Naive thymus-derived CD4-positive, alpha-beta T cell (primary cell): ENCODE measurements around the gene KSR2. TPM values are rescaled to one million over a fixed set of nuclear protein-coding genes. Genes with fewer than 3 reads are reported as not detected.

ENCODE experiments used
- ATAC-seq: fragments of 150-1000 bp; cut with Tn5 transposase; 2 replicates; pipeline ENCODE4 v1.10.0; 2021; ENCODE audit warnings: mild to moderate bottlenecking, moderate library complexity
- CTCF ChIA-PET: fragments of 350-600 bp; sonication (Branson Sonifier 250); formaldehyde crosslinking; loops from one replicate; lab custom pipeline; 2021; ENCODE audit warnings: antibody characterized with exemption; lab: Charles Lee
- POLR2A ChIA-PET: fragments of 350-600 bp; sonication (Branson Sonifier 250); formaldehyde crosslinking; loops from one replicate; lab custom pipeline; 2021; ENCODE audit warnings: antibody characterized with exemption, inconsistent platforms; lab: Charles Lee
- DNase-seq, 9 donors: peaks; one replicate each; pipeline versions ENCODE4 v3.0.0 to v3.0.0-alpha.2; 2020 to 2022; ENCODE audit warnings: mixed read lengths in 1 of 9
- H3K27ac ChIP-seq: one replicate; pipeline ENCODE4 v1.7.0; 2013; ENCODE audit warnings: mild to moderate bottlenecking, low read depth, low read length, moderate library complexity
- H3K27me3 ChIP-seq, 2 donors: one replicate each; pipeline ENCODE4 v1.7.0; 2013; ENCODE audit warnings: low read length in 2 of 2, mild to moderate bottlenecking in 2 of 2, moderate library complexity in 2 of 2; ENCODE audit not compliant: control insufficient read depth in 2 of 2, insufficient read depth in 2 of 2
- H3K36me3 ChIP-seq, 3 experiments: 1 replicate in 2 of 3; 2 replicates in 1 of 3; pipeline ENCODE4 v1.7.0; 2013; ENCODE audit warnings: low read length in 3 of 3, mild to moderate bottlenecking in 3 of 3, moderate library complexity in 1 of 3; ENCODE audit not compliant: insufficient read depth in 3 of 3, control insufficient read depth in 2 of 3
- H3K4me1 ChIP-seq, 2 donors: one replicate each; pipeline ENCODE4 v1.7.0; 2013; ENCODE audit warnings: low read length in 2 of 2, mild to moderate bottlenecking in 2 of 2, moderate library complexity in 1 of 2; ENCODE audit not compliant: control insufficient read depth in 2 of 2, insufficient read depth in 2 of 2
- H3K4me3 ChIP-seq: 2 replicates; pipeline ENCODE4 v1.7.0; 2013; ENCODE audit warnings: mild to moderate bottlenecking, low read length
- H3K9me3 ChIP-seq, 3 experiments: 1 replicate in 2 of 3; 2 replicates in 1 of 3; pipeline ENCODE4 v1.7.0; 2013; ENCODE audit warnings: low read length in 3 of 3; ENCODE audit not compliant: control insufficient read depth in 2 of 3
- H3K27ac Mint-ChIP-seq, 9 donors: one replicate each; pipeline ENCODE4 v1.8.0; 2020 to 2022; ENCODE audit warnings: mixed read lengths in 9 of 9, mild to moderate bottlenecking in 8 of 9, moderate library complexity in 5 of 9, inconsistent platforms in 2 of 9
- H3K27me3 Mint-ChIP-seq, 5 donors: one replicate each; pipeline ENCODE4 v1.8.0; 2021 to 2022; ENCODE audit warnings: mixed read lengths in 5 of 5, mild to moderate bottlenecking in 1 of 5
- H3K36me3 Mint-ChIP-seq, 5 donors: one replicate each; pipeline ENCODE4 v1.8.0; 2020 to 2022; ENCODE audit warnings: mixed read lengths in 5 of 5, mild to moderate bottlenecking in 3 of 5, inconsistent platforms in 1 of 5
- H3K4me1 Mint-ChIP-seq, 7 donors: one replicate each; pipeline ENCODE4 v1.8.0; 2020 to 2022; ENCODE audit warnings: mixed read lengths in 7 of 7, mild to moderate bottlenecking in 3 of 7, inconsistent platforms in 1 of 7
- H3K4me3 Mint-ChIP-seq, 10 donors: one replicate each; pipeline ENCODE4 v1.8.0; 2020 to 2022; ENCODE audit warnings: mild to moderate bottlenecking in 10 of 10, mixed read lengths in 10 of 10, moderate library complexity in 6 of 10, inconsistent platforms in 2 of 10
- H3K9me3 Mint-ChIP-seq, 11 donors: one replicate each; pipeline ENCODE4 v1.8.0; 2020 to 2022; ENCODE audit warnings: mixed read lengths in 11 of 11, mild to moderate bottlenecking in 4 of 11, inconsistent platforms in 1 of 11, moderate library complexity in 1 of 11
- intact Hi-C, 2 donors: fragments of 100-400 bp; cut with micrococcal nuclease; formaldehyde crosslinking; loops; one replicate each; pipeline ENCODE4 v1.15.1; 2023
- polyA plus RNA-seq, 2 donors: library from polyadenylated mRNA; unstranded; fragments of 300-500 nt; fragmentation: Illumina TruSeq; gene quantifications; one replicate each; pipeline ENCODE4 v1.2.3, GENCODE V29; 2021
- total RNA-seq, 6 experiments: library from RNA in 5 of 6; stranded (reverse) in 5 of 6; gene quantifications; 1 replicate in 5 of 6; 2 replicates in 1 of 6; pipeline ENCODE4 v1.2.3 and lab custom pipeline; 2021 to 2026

Gene KSR2
- total and polyA plus RNA-seq, 7 experiments from 2014 or later = 0.03 to 0.07 TPM; not detected in 5

DNA sequence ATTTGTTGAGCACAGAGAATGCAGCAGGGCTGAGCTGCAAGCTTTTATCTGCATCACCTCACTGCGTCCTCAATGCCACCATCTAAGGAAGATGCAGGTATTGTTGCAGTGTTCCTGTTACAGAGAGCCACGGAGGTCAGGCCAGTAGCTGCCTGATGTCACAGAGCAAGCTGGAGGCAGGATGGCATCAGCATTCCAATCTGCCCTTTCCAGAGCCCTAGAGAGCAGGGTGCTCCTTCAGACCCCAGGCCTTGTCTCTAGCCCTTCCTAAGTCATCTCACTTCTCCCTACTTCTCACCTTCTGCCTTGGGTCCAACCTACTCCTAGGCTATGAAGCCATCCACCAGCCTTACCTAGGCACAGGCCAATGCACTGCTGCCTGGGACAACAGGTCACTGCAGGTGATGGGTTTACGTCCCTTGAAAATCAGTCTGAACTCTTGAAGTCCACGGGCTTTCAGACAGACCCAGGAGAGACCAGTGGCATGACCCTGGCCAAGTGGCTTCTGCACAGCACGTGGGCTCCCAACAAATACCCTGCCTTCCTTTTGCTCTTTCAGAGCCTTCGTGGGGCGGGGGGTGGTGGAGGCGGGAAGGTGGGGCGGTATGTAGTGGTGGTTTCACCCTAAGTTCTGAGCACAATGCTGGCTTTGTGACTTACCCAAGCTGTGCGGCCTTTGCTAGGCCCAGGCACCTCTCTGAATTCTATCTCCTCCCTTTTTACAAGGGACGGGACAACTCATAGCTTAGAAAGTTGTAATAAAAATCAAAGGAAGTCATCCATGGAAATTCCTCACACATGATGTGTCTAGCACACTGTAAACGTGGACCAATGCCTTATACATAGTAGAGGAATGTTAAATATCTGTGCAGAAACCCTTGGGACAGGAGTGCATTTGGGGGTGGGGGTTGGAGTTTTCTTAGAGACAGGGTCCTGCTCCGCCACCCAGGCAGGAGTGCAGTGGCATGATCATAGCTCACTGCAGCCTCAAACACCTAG is 136.0 kb downstream of the KSR2 start:
- CTCF ChIA-PET = interaction anchor here (0.8 kb wide), 1 partner anchor 620 kb away, joined by 3 read pairs; no protein-coding TSS in a partner anchor
- H3K27ac Mint-ChIP-seq = no peak overlapping the region
- intact Hi-C loops = loop anchor here (10.0 kb wide), 2 partner anchors 248 to 808 kb away; no protein-coding TSS in a partner anchor

DNA sequence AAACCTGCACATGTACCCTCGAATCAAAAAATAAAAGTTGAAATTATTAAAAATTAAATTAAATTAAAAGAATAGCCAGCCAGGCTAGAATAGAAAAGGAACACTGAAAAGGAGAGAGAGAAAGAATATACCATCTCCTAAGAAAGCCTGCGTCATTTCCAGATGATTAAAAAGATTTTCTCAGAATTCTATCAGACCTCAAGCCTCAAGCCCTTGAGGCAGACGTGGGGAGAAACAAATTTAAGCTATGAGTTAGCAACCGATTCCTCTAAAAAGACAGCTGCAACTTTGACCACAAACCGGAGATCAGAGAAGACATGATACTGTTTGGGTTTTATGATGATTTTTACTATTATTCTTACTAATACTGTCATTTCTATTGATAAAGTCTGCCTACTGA is 138.3 kb downstream of the KSR2 start:
- Mint-ChIP-seq H3K36me3 (peaks cover 0 to 6% (median 0%) of the 10 kb centered on the region in 5 donors), H3K4me1 (peaks cover 0 to 3% (median 0%) of the 10 kb centered on the region in 7 donors), H3K9me3 (peaks cover 4 to 29% (median 11%) of the 10 kb centered on the region in 11 donors), H3K4me3 (no peak overlapping the region), H3K27ac (no peak overlapping the region), H3K27me3 (peaks cover 0 to 9% (median 5%) of the 10 kb centered on the region in 5 donors)
- ATAC-seq (no peak), DNase-seq (no peak)
- Histone ChIP-seq H3K27me3 (no peaks in the 10 kb centered on the region), H3K27ac (no peak overlapping the region), H3K36me3 (no peaks in the 10 kb centered on the region), H3K4me1 (no peaks in the 10 kb centered on the region), H3K4me3 (no peak overlapping the region), H3K9me3 (peaks cover 0 to 13% (median 0%) of the 10 kb centered on the region in 3 experiments)
- intact Hi-C loops = loop anchor here (10.0 kb wide), 2 partner anchors 246 to 806 kb away; no protein-coding TSS in a partner anchor
- ChIA-PET POLR2A (no interaction called here), CTCF (interaction anchor here (0.7 kb wide), 1 partner anchor 14 kb away, joined by 3 read pairs; no protein-coding TSS in a partner anchor)

More for the DNA sequence above, 136.0 kb downstream of the KSR2 start:
- no peak for DNase-seq
- peaks cover 0 to 8% (median 7%) of the 10 kb centered on the region in 7 donors for H3K4me1 Mint-ChIP-seq
- H3K36me3 Mint-ChIP-seq = peaks cover 0 to 6% (median 0%) of the 10 kb centered on the region in 5 donors
- POLR2A ChIA-PET = no interaction called here
- H3K4me1 ChIP-seq = peaks cover 0 to 4% of the 10 kb centered on the region in 2 donors
- no peak for ATAC-seq
- peaks cover 4 to 21% (median 11%) of the 10 kb centered on the region in 11 donors for H3K9me3 Mint-ChIP-seq
- H3K27me3 Mint-ChIP-seq = peaks cover 5 to 14% (median 11%) of the 10 kb centered on the region in 5 donors
- no peaks in the 10 kb centered on the region for H3K27me3 ChIP-seq
- H3K4me3 ChIP-seq = no peak overlapping the region
- peaks cover 0 to 13% (median 0%) of the 10 kb centered on the region in 3 experiments for H3K9me3 ChIP-seq
- H3K36me3 ChIP-seq = no peaks in the 10 kb centered on the region
- H3K27ac ChIP-seq = no peak overlapping the region
- H3K4me3 Mint-ChIP-seq = no peak overlapping the region

DNA sequence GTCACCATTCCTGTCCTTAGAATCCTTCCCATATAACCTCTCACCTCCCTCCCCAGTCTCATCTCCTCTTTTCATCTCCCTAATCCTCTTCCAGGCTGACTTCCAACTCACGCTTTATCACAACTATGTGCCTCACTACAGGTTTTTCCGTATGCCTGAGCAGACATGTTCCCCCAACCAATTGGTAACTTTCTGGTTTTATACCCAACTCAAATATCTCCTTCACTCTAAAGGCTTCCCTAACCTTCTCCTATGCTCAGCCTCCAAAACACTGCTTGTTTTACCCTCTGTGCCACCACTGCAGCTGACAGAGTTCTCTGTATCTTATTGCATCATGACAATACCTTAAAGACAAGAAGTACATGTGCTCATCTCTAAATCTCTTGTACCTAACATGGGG is 139.7 kb downstream of the KSR2 start:
- Histone ChIP-seq H3K36me3 (no peaks in the 10 kb centered on the region), H3K4me3 (no peak overlapping the region), H3K27ac (no peak overlapping the region), H3K4me1 (no peaks in the 10 kb centered on the region), H3K9me3 (peaks cover 0 to 13% (median 0%) of the 10 kb centered on the region in 3 experiments), H3K27me3 (no peaks in the 10 kb centered on the region)
- Mint-ChIP-seq H3K27ac (no peak overlapping the region), H3K27me3 (peaks cover 0 to 15% (median 5%) of the 10 kb centered on the region in 5 donors), H3K4me3 (no peak overlapping the region), H3K9me3 (peaks cover 5 to 29% (median 11%) of the 10 kb centered on the region in 11 donors), H3K36me3 (peaks cover 0 to 6% (median 0%) of the 10 kb centered on the region in 5 donors), H3K4me1 (peaks cover 0 to 3% (median 0%) of the 10 kb centered on the region in 7 donors)
- DNase-seq = no peak
- no peak for ATAC-seq
- POLR2A ChIA-PET = no interaction called here
- CTCF ChIA-PET = no interaction called here
- intact Hi-C loops = no loop called here

DNA sequence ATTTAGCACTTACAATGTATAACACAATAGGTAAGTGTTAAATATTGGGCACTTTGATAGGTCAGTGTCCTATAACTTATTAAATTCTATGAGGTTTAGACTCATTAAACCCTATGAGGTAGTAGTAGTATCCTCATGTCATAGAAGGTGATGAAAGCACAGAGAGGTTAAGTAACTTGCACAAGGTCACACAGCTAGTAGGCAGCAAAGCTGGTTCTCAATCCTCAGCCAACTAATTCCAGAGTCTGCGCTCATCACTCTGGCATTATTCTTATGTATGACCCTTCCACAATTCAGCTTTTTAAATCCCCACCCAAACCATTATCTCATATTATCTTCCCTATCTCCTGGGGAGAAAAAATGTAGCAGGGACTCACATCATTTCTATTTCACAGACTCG is 141.1 kb downstream of the KSR2 start:
- peaks cover 5 to 31% (median 12%) of the 10 kb centered on the region in 11 donors for H3K9me3 Mint-ChIP-seq
- POLR2A ChIA-PET = no interaction called here
- peaks cover 0 to 3% (median 0%) of the 10 kb centered on the region in 7 donors for H3K4me1 Mint-ChIP-seq
- peaks cover 0 to 13% (median 0%) of the 10 kb centered on the region in 5 donors for H3K36me3 Mint-ChIP-seq
- no peak overlapping the region for H3K27ac Mint-ChIP-seq
- H3K27me3 Mint-ChIP-seq = peaks cover 0 to 17% (median 10%) of the 10 kb centered on the region in 5 donors
- H3K36me3 ChIP-seq = no peaks in the 10 kb centered on the region
- intact Hi-C loops = no loop called here
- no peak for DNase-seq
- no peak overlapping the region for H3K4me3 ChIP-seq
- no peak for ATAC-seq
- H3K4me1 ChIP-seq = no peaks in the 10 kb centered on the region
- peaks cover 0 to 13% (median 0%) of the 10 kb centered on the region in 3 experiments for H3K9me3 ChIP-seq
- CTCF ChIA-PET = no interaction called here
- H3K4me3 Mint-ChIP-seq = no peak overlapping the region
- H3K27ac ChIP-seq = no peak overlapping the region
- no peaks in the 10 kb centered on the region for H3K27me3 ChIP-seq

DNA sequence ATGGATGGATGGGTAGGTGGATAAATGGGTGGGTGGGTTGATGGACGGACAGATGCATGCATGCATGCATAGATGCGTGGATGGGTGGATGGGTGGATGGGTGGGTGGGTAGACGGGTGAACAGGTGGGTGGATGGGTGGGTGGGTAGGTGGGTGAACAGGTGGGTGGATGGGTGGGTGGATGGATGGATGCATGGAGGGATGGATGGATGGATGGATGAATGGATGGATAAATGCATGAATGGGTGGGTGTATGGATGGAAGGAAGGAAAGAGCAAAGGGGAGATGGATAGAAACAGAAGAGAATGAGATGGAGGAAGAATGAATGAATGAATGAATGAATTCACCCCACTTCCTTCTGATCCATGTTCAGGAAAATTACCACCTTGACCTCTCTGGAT is 143.0 kb downstream of the KSR2 start:
- H3K4me1 Mint-ChIP-seq = no peaks in the 10 kb centered on the region
- intact Hi-C loops = no loop called here
- H3K27ac Mint-ChIP-seq = no peak overlapping the region
- Histone ChIP-seq H3K4me1 (no peaks in the 10 kb centered on the region), H3K27ac (no peak overlapping the region), H3K27me3 (no peaks in the 10 kb centered on the region), H3K4me3 (no peak overlapping the region), H3K36me3 (no peaks in the 10 kb centered on the region), H3K9me3 (peaks cover 0 to 13% (median 0%) of the 10 kb centered on the region in 3 experiments)
- DNase-seq (no peak), ATAC-seq (no peak)
- ChIA-PET CTCF (interaction anchor here (1.3 kb wide), 1 partner anchor 12 kb away, joined by 9 read pairs; no protein-coding TSS in a partner anchor), POLR2A (no interaction called here)
- peaks cover 6 to 29% (median 10%) of the 10 kb centered on the region in 11 donors for H3K9me3 Mint-ChIP-seq
- no peak overlapping the region for H3K4me3 Mint-ChIP-seq
- peaks cover 0 to 30% (median 15%) of the 10 kb centered on the region in 5 donors for H3K27me3 Mint-ChIP-seq
- H3K36me3 Mint-ChIP-seq = peaks cover 0 to 13% (median 0%) of the 10 kb centered on the region in 5 donors

DNA sequence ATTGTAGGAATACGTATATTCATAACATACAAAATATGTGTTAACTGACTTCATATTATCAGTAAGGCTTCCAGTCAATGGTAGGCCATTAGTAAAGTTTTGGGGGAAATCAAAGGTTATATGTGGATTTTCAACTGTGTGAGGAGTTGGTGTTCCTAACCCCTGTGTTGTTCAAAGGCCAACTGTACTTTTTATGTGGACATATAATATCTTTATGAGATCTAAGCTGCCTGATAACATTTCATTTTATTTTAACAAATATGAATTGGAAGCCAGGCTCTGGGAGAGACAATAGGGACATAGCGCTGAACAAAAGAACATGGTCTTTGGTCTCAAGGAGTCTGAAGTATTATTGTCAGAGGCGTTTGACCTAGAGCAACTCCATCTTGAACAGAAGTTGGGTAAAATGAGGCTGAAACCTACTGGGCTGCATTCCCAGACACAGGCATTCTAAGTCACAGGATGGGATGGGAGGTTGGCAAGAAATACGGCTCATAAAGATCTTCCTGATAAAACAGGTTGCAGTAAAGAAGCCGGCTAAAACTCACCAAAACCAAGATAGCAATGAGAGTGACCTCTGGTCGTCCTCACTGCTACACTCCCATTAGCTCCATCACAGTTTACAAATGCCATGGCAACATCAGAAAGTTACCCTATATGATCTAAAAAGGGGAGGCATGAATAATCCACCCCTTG is 147.2 kb downstream of the KSR2 start:
- no peak overlapping the region for H3K27ac ChIP-seq

More for the DNA sequence above, 147.2 kb downstream of the KSR2 start:
- H3K27me3 ChIP-seq = no peaks in the 10 kb centered on the region
- ATAC-seq = no peak
- H3K4me1 ChIP-seq = no peaks in the 10 kb centered on the region
- CTCF ChIA-PET = no interaction called here
- no peak overlapping the region for H3K4me3 ChIP-seq
- Mint-ChIP-seq H3K36me3 (peaks cover 0 to 7% (median 0%) of the 10 kb centered on the region in 5 donors), H3K4me3 (no peak overlapping the region), H3K27ac (no peak overlapping the region), H3K4me1 (no peaks in the 10 kb centered on the region), H3K9me3 (peaks cover 0 to 11% (median 4%) of the 10 kb centered on the region in 11 donors), H3K27me3 (peaks cover 0 to 41% (median 25%) of the 10 kb centered on the region in 5 donors)
- POLR2A ChIA-PET = no interaction called here
- no peak for DNase-seq
- intact Hi-C loops = no loop called here
- no peaks in the 10 kb centered on the region for H3K36me3 ChIP-seq
- H3K9me3 ChIP-seq = no peaks in the 10 kb centered on the region
